Measurements from ENCODE around the gene GPC2.
"Not testable (repeated sequence)": the region's sequence is repeated elsewhere in the genome, so short reads cannot be mapped to it uniquely, and the experiment has no call there.

The GPC2 gene

GRCh38 chr7:100191775-100192174, 14.6 kb upstream of the GPC2 start:
- H3K4me3 ChIP-seq (ENCODE audit: control insufficient read depth in 1 of 7, extremely low read depth in 1 of 7, insufficient read depth in 4 of 7, low read depth in 2 of 7, low read length in 6 of 7) = no peak overlapping the region
- ChIA-PET POLR2A (no interaction called here), CTCF (no interaction called here)
- no peaks in the 10 kb centered on the region for H3K36me3 ChIP-seq (ENCODE audit: control insufficient read depth in 4 of 4, insufficient read depth in 4 of 4, low read length in 3 of 4)
- 0% methylated on average over 1 of the region's 2 CpGs for WGBS (ENCODE audit: insufficient coverage)
- H3K27me3 ChIP-seq (replicated peaks in 2 of 5; ENCODE audit: control insufficient read depth in 4 of 5, insufficient read depth in 5 of 5, low read length in 4 of 5) = no peaks in the 10 kb centered on the region
- no peak for DNase-seq
- peaks cover 0 to 14% (median 3%) of the 10 kb centered on the region in 4 experiments for H3K4me1 ChIP-seq (ENCODE audit: control extremely low read depth in 1 of 4, control insufficient read depth in 4 of 4, insufficient read depth in 4 of 4, low read length in 3 of 4)
- H3K9me3 ChIP-seq (ENCODE audit: control extremely low read depth in 1 of 5, control insufficient read depth in 4 of 5, insufficient read depth in 2 of 5, low read depth in 1 of 5, low read length in 4 of 5) = no peaks in the 10 kb centered on the region
- H3K27ac ChIP-seq (ENCODE audit: insufficient read depth in 1 of 2, low read depth in 1 of 2, low read length in 2 of 2, poor library complexity in 1 of 2, severe bottlenecking in 2 of 2) = no peak overlapping the region

GRCh38 chr7:100190048-100190711, 13.0 kb upstream of the GPC2 start:
- Histone ChIP-seq H3K4me3 (ENCODE audit: control insufficient read depth in 1 of 7, extremely low read depth in 1 of 7, insufficient read depth in 4 of 7, low read depth in 2 of 7, low read length in 6 of 7) (peak overlapping the region in 1 of 7 experiments; percentile 16), H3K9me3 (ENCODE audit: control extremely low read depth in 1 of 5, control insufficient read depth in 4 of 5, insufficient read depth in 2 of 5, low read depth in 1 of 5, low read length in 4 of 5) (no peaks in the 10 kb centered on the region), H3K4me1 (ENCODE audit: control extremely low read depth in 1 of 4, control insufficient read depth in 4 of 4, insufficient read depth in 4 of 4, low read length in 3 of 4) (peaks cover 0 to 14% (median 3%) of the 10 kb centered on the region in 4 experiments), H3K27ac (ENCODE audit: insufficient read depth in 1 of 2, low read depth in 1 of 2, low read length in 2 of 2, poor library complexity in 1 of 2, severe bottlenecking in 2 of 2) (no peak overlapping the region), H3K36me3 (ENCODE audit: control insufficient read depth in 4 of 4, insufficient read depth in 4 of 4, low read length in 3 of 4) (no peaks in the 10 kb centered on the region), H3K27me3 (replicated peaks in 2 of 5; ENCODE audit: control insufficient read depth in 4 of 5, insufficient read depth in 5 of 5, low read length in 4 of 5) (no peaks in the 10 kb centered on the region)
- ChIA-PET CTCF (interaction anchor here (0.6 to 3.2 kb wide), 15 partner anchors 10 to 159 kb away, joined by 3 to 13 read pairs (median 5); partner anchors contain the start of genes GPC2 and STAG3), POLR2A (no interaction called here)
- WGBS (ENCODE audit: insufficient coverage) = 53% methylated on average over 3 of the region's 4 CpGs
- peak; percentile 40 to 57 (median 51) for DNase-seq

GRCh38 chr7:100189061-100189460, 11.9 kb upstream of the GPC2 start:
- H3K9me3 ChIP-seq (ENCODE audit: control extremely low read depth in 1 of 5, control insufficient read depth in 4 of 5, insufficient read depth in 2 of 5, low read depth in 1 of 5, low read length in 4 of 5) = no peaks in the 10 kb centered on the region
- POLR2A ChIA-PET = no interaction called here
- no peak overlapping the region for H3K27ac ChIP-seq (ENCODE audit: insufficient read depth in 1 of 2, low read depth in 1 of 2, low read length in 2 of 2, poor library complexity in 1 of 2, severe bottlenecking in 2 of 2)
- no peak overlapping the region for H3K4me3 ChIP-seq (ENCODE audit: control insufficient read depth in 1 of 7, extremely low read depth in 1 of 7, insufficient read depth in 4 of 7, low read depth in 2 of 7, low read length in 6 of 7)
- CTCF ChIA-PET = interaction anchor here (1.5 to 3.2 kb wide), 6 partner anchors 9 to 21 kb away, joined by 3 to 13 read pairs (median 6); partner anchors contain the start of genes GPC2 and STAG3
- no peaks in the 10 kb centered on the region for H3K27me3 ChIP-seq (replicated peaks in 2 of 5; ENCODE audit: control insufficient read depth in 4 of 5, insufficient read depth in 5 of 5, low read length in 4 of 5)
- H3K36me3 ChIP-seq (ENCODE audit: control insufficient read depth in 4 of 4, insufficient read depth in 4 of 4, low read length in 3 of 4) = no peaks in the 10 kb centered on the region
- DNase-seq = peak in 1 of 3 donors; percentile 11
- 90% methylated on average over 3 of the region's 3 CpGs for WGBS (ENCODE audit: insufficient coverage)
- peaks cover 0 to 14% (median 3%) of the 10 kb centered on the region in 4 experiments for H3K4me1 ChIP-seq (ENCODE audit: control extremely low read depth in 1 of 4, control insufficient read depth in 4 of 4, insufficient read depth in 4 of 4, low read length in 3 of 4)

GRCh38 chr7:100185726-100186125, 8.5 kb upstream of the GPC2 start:
- H3K4me1 ChIP-seq (ENCODE audit: control extremely low read depth in 1 of 4, control insufficient read depth in 4 of 4, insufficient read depth in 4 of 4, low read length in 3 of 4) = peaks cover 0 to 7% (median 3%) of the 10 kb centered on the region in 4 experiments
- ChIA-PET POLR2A (interaction anchor here (0.7 to 1.1 kb wide), 2 partner anchors 72 to 189 kb away, joined by 3 to 8 read pairs; no protein-coding TSS in a partner anchor), CTCF (interaction anchor here (0.6 to 1.6 kb wide), 6 partner anchors 9 to 49 kb away, joined by 3 to 6 read pairs (median 4); no protein-coding TSS in a partner anchor)

GRCh38 chr7:100183090-100183489, 5.9 kb upstream of the GPC2 start:
- H3K27me3 ChIP-seq (replicated peaks in 2 of 5; ENCODE audit: control insufficient read depth in 4 of 5, insufficient read depth in 5 of 5, low read length in 4 of 5); H3K4me1 ChIP-seq (ENCODE audit: control extremely low read depth in 1 of 4, control insufficient read depth in 4 of 4, insufficient read depth in 4 of 4, low read length in 3 of 4); DNase-seq; H3K4me3 ChIP-seq (ENCODE audit: control insufficient read depth in 1 of 7, extremely low read depth in 1 of 7, insufficient read depth in 4 of 7, low read depth in 2 of 7, low read length in 6 of 7); H3K36me3 ChIP-seq (ENCODE audit: control insufficient read depth in 4 of 4, insufficient read depth in 4 of 4, low read length in 3 of 4); H3K9me3 ChIP-seq (ENCODE audit: control extremely low read depth in 1 of 5, control insufficient read depth in 4 of 5, insufficient read depth in 2 of 5, low read depth in 1 of 5, low read length in 4 of 5); POLR2A ChIA-PET; H3K27ac ChIP-seq (ENCODE audit: insufficient read depth in 1 of 2, low read depth in 1 of 2, low read length in 2 of 2, poor library complexity in 1 of 2, severe bottlenecking in 2 of 2): not testable (repeated sequence)
- CTCF ChIA-PET = interaction anchor here (1.1 kb wide), 1 partner anchor 22 kb away, joined by 3 read pairs; no protein-coding TSS in a partner anchor
- WGBS (ENCODE audit: insufficient coverage) = 90% methylated on average over 2 of the region's 6 CpGs

More at GRCh38 chr7:100185726-100186125, 8.5 kb upstream of the GPC2 start:
- Histone ChIP-seq H3K27ac (ENCODE audit: insufficient read depth in 1 of 2, low read depth in 1 of 2, low read length in 2 of 2, poor library complexity in 1 of 2, severe bottlenecking in 2 of 2) (no peak overlapping the region), H3K36me3 (ENCODE audit: control insufficient read depth in 4 of 4, insufficient read depth in 4 of 4, low read length in 3 of 4) (no peaks in the 10 kb centered on the region), H3K27me3 (replicated peaks in 2 of 5; ENCODE audit: control insufficient read depth in 4 of 5, insufficient read depth in 5 of 5, low read length in 4 of 5) (peaks cover 0 to 3% (median 0%) of the 10 kb centered on the region in 5 experiments), H3K4me3 (ENCODE audit: control insufficient read depth in 1 of 7, extremely low read depth in 1 of 7, insufficient read depth in 4 of 7, low read depth in 2 of 7, low read length in 6 of 7) (no peak overlapping the region), H3K9me3 (ENCODE audit: control extremely low read depth in 1 of 5, control insufficient read depth in 4 of 5, insufficient read depth in 2 of 5, low read depth in 1 of 5, low read length in 4 of 5) (no peaks in the 10 kb centered on the region)
- DNase-seq = no peak
- 94% methylated on average over 2 of the region's 2 CpGs for WGBS (ENCODE audit: insufficient coverage)

GRCh38 chr7:100182616-100183015, 5.4 kb upstream of the GPC2 start:
- no CpG with 5 or more reads among the region's 6 CpGs for WGBS (ENCODE audit: insufficient coverage)
- CTCF ChIA-PET = interaction anchor here (0.9 to 1.1 kb wide), 2 partner anchors 22 to 26 kb away, joined by 3 to 4 read pairs; no protein-coding TSS in a partner anchor
- POLR2A ChIA-PET; H3K27ac ChIP-seq (ENCODE audit: insufficient read depth in 1 of 2, low read depth in 1 of 2, low read length in 2 of 2, poor library complexity in 1 of 2, severe bottlenecking in 2 of 2); H3K9me3 ChIP-seq (ENCODE audit: control extremely low read depth in 1 of 5, control insufficient read depth in 4 of 5, insufficient read depth in 2 of 5, low read depth in 1 of 5, low read length in 4 of 5); DNase-seq; H3K36me3 ChIP-seq (ENCODE audit: control insufficient read depth in 4 of 4, insufficient read depth in 4 of 4, low read length in 3 of 4); H3K4me1 ChIP-seq (ENCODE audit: control extremely low read depth in 1 of 4, control insufficient read depth in 4 of 4, insufficient read depth in 4 of 4, low read length in 3 of 4); H3K27me3 ChIP-seq (replicated peaks in 2 of 5; ENCODE audit: control insufficient read depth in 4 of 5, insufficient read depth in 5 of 5, low read length in 4 of 5); H3K4me3 ChIP-seq (ENCODE audit: control insufficient read depth in 1 of 7, extremely low read depth in 1 of 7, insufficient read depth in 4 of 7, low read depth in 2 of 7, low read length in 6 of 7): not testable (repeated sequence)

- DNase-seq; H3K36me3 ChIP-seq (ENCODE audit: control insufficient read depth in 4 of 4, insufficient read depth in 4 of 4, low read length in 3 of 4); POLR2A ChIA-PET; H3K4me3 ChIP-seq (ENCODE audit: control insufficient read depth in 1 of 7, extremely low read depth in 1 of 7, insufficient read depth in 4 of 7, low read depth in 2 of 7, low read length in 6 of 7); H3K27ac ChIP-seq (ENCODE audit: insufficient read depth in 1 of 2, low read depth in 1 of 2, low read length in 2 of 2, poor library complexity in 1 of 2, severe bottlenecking in 2 of 2); H3K9me3 ChIP-seq (ENCODE audit: control extremely low read depth in 1 of 5, control insufficient read depth in 4 of 5, insufficient read depth in 2 of 5, low read depth in 1 of 5, low read length in 4 of 5); H3K27me3 ChIP-seq (replicated peaks in 2 of 5; ENCODE audit: control insufficient read depth in 4 of 5, insufficient read depth in 5 of 5, low read length in 4 of 5): not testable (repeated sequence)
- CTCF ChIA-PET = interaction anchor here (0.9 to 2.8 kb wide), 5 partner anchors 9 to 36 kb away, joined by 3 to 11 read pairs (median 3); no protein-coding TSS in a partner anchor
- 100% methylated on average over 2 of the region's 3 CpGs for WGBS (ENCODE audit: insufficient coverage)
- H3K4me1 ChIP-seq (ENCODE audit: control extremely low read depth in 1 of 4, control insufficient read depth in 4 of 4, insufficient read depth in 4 of 4, low read length in 3 of 4) = peaks cover 0 to 15% (median 13%) of the 10 kb centered on the region in 4 experiments
Measured at GRCh38 chr7:100180084-100180483, 2.9 kb upstream of the GPC2 start.

Measured in common myeloid progenitor, CD34-positive (primary cell).